HG03342 (cell line): ENCODE data around the gene UTF1.
"Not testable (repeated sequence)": the region's sequence is repeated elsewhere in the genome, so short reads cannot be mapped to it uniquely, and the experiment has no call there.

Source experiments
- ATAC-seq: cut with Tn5 transposase; IDR thresholded peaks from one replicate; pipeline ENCODE4 v1.9.1; 2021; ENCODE audit warnings: mild to moderate bottlenecking, moderate library complexity; ENCODE audit not compliant: unreplicated experiment

Gene UTF1

GRCh38 chr10:133225707-133226191 is 4.3 kb upstream of the UTF1 start:
- ATAC-seq, result no peak

- ATAC-seq, result no peak
Observed at GRCh38 chr10:133226251-133226808, 3.7 kb upstream of the UTF1 start.

- no peak for ATAC-seq
Observed at GRCh38 chr10:133227256-133227655, 2.8 kb upstream of the UTF1 start.

- ATAC-seq, result no peak
Observed at GRCh38 chr10:133229265-133230043, 563 bp upstream of the UTF1 start.

GRCh38 chr10:133230387-133231195 is 574 bp downstream of the UTF1 start:
- ATAC-seq, result no peak

GRCh38 chr10:133231244-133231945 is 1.4 kb downstream of the UTF1 start:
- no peak for ATAC-seq

- no peak for ATAC-seq
Observed at GRCh38 chr10:133231946-133232574, 2.0 kb downstream of the UTF1 start.

GRCh38 chr10:133234796-133235195 is 4.8 kb downstream of the UTF1 start:
- ATAC-seq, result not testable (repeated sequence)

- no peak for ATAC-seq
Observed at GRCh38 chr10:133235265-133235855, 5.3 kb downstream of the UTF1 start.

- ATAC-seq, result no peak
Observed at GRCh38 chr10:133235932-133236331, 5.9 kb downstream of the UTF1 start.

GRCh38 chr10:133236401-133237240 is 6.6 kb downstream of the UTF1 start:
- no peak for ATAC-seq

- no peak for ATAC-seq
Observed at GRCh38 chr10:133237241-133237587, 7.2 kb downstream of the UTF1 start.

- ATAC-seq, result no peak
Observed at GRCh38 chr10:133237588-133238465, 7.8 kb downstream of the UTF1 start, which contains the start of gene VENTX. Gene VENTX (plus strand): TSS chr10:133237855. CDS start chr10:133237915, 60 bp downstream.

GRCh38 chr10:133238466-133238804 is 8.4 kb downstream of the UTF1 start:
- ATAC-seq, result no peak

GRCh38 chr10:133239990-133240389 is 10.0 kb downstream of the UTF1 start:
- no peak for ATAC-seq

- no peak for ATAC-seq
Observed at GRCh38 chr10:133241501-133242205, 11.6 kb downstream of the UTF1 start.

- no peak for ATAC-seq
Observed at GRCh38 chr10:133242611-133243356, 12.8 kb downstream of the UTF1 start.
